ENCODE data around the gene MOCS3. TPM values are rescaled to one million over a fixed set of nuclear protein-coding genes. Genes with fewer than 3 reads are reported as not detected.

MOCS3 gene
- polyA plus RNA-seq, 1 donor = 3.8 TPM

DNA sequence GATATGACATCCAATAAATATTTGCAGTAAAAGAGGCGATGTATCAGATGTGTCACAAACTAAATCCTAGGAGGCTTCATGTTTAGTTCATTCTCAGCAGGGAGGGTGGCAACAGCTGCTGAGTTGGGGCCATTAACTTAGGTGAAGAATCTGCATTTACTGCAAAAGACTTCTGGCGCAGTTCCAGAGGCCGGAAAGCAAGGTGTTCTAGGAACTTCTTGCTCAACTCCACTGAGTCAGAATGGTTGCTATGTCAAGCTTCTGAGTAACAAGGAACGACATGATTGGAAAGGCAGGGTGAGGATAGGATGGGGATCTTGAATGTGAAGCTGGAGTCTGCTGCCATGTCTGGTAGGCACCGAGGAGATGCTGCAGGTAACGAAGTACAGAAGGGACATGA is 39.1 kb upstream of the MOCS3 start:
- WGBS (ENCODE audit: insufficient coverage, low lambda C conversion rate) = 40% methylated on average over 1 of the region's 6 CpGs
- Histone ChIP-seq H3K36me3 (ENCODE audit: control insufficient read depth, insufficient read depth, low read length) (peaks cover 30% of the 10 kb centered on the region), H3K4me1 (ENCODE audit: control insufficient read depth, insufficient read depth, low read length) (peaks cover 14% of the 10 kb centered on the region), H3K27ac (ENCODE audit: low read length) (peak overlapping the region; percentile 33), H3K4me3 (ENCODE audit: low read length) (no peak overlapping the region), H3K27me3 (ENCODE audit: control insufficient read depth, insufficient read depth, low read length) (no peaks in the 10 kb centered on the region), H3K9me3 (ENCODE audit: control insufficient read depth, low read depth, low read length) (no peaks in the 10 kb centered on the region)
- peak; percentile 77 to 79 for DNase-seq

DNA sequence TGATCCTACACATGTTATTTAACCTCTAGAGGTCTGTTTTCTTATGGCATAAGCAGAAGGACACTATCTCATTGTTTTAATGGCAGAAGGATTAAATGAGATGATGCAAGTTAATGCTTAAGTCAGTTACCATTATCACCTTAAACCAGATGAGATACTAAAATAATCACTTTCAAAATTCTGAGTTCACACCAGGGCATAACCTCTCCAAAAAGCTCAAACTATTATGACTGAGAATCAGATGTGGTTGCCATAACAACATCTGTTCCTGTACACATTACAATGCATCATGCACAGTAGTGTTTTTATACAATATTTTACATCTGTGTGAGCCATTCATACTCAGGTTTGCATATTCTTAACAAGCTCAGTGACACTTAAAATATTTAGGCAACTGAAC is 37.6 kb upstream of the MOCS3 start:
- Histone ChIP-seq H3K4me3 (ENCODE audit: low read length) (no peak overlapping the region), H3K9me3 (ENCODE audit: control insufficient read depth, low read depth, low read length) (no peaks in the 10 kb centered on the region), H3K27me3 (ENCODE audit: control insufficient read depth, insufficient read depth, low read length) (no peaks in the 10 kb centered on the region), H3K4me1 (ENCODE audit: control insufficient read depth, insufficient read depth, low read length) (peaks cover 7% of the 10 kb centered on the region), H3K27ac (ENCODE audit: low read length) (no peak overlapping the region), H3K36me3 (ENCODE audit: control insufficient read depth, insufficient read depth, low read length) (peaks cover 34% of the 10 kb centered on the region)
- DNase-seq = no peak

- no peak for DNase-seq
- H3K27ac ChIP-seq (ENCODE audit: low read length) = no peak overlapping the region
- H3K9me3 ChIP-seq (ENCODE audit: control insufficient read depth, low read depth, low read length) = no peaks in the 10 kb centered on the region
- no peak overlapping the region for H3K4me3 ChIP-seq (ENCODE audit: low read length)
- peaks cover 4% of the 10 kb centered on the region for H3K4me1 ChIP-seq (ENCODE audit: control insufficient read depth, insufficient read depth, low read length)
- peaks cover 34% of the 10 kb centered on the region for H3K36me3 ChIP-seq (ENCODE audit: control insufficient read depth, insufficient read depth, low read length)
- no peaks in the 10 kb centered on the region for H3K27me3 ChIP-seq (ENCODE audit: control insufficient read depth, insufficient read depth, low read length)
- no CpG with 5 or more reads among the region's 8 CpGs for WGBS (ENCODE audit: insufficient coverage, low lambda C conversion rate)
These were observed 36.7 kb upstream of the MOCS3 start for GRCh38 chr20:50921803-50922501.

GRCh38 chr20:50924261-50924920 is 34.2 kb upstream of the MOCS3 start:
- Histone ChIP-seq H3K27ac (ENCODE audit: low read length) (no peak overlapping the region), H3K9me3 (ENCODE audit: control insufficient read depth, low read depth, low read length) (no peaks in the 10 kb centered on the region), H3K4me1 (ENCODE audit: control insufficient read depth, insufficient read depth, low read length) (peaks cover 9% of the 10 kb centered on the region), H3K27me3 (ENCODE audit: control insufficient read depth, insufficient read depth, low read length) (no peaks in the 10 kb centered on the region), H3K36me3 (ENCODE audit: control insufficient read depth, insufficient read depth, low read length) (peaks cover 36% of the 10 kb centered on the region), H3K4me3 (ENCODE audit: low read length) (no peak overlapping the region)
- 100% methylated on average over 1 of the region's 2 CpGs for WGBS (ENCODE audit: insufficient coverage, low lambda C conversion rate)
- DNase-seq = no peak

GRCh38 chr20:50926530-50926929 is 32.1 kb upstream of the MOCS3 start:
- no peaks in the 10 kb centered on the region for H3K27me3 ChIP-seq (ENCODE audit: control insufficient read depth, insufficient read depth, low read length)
- peaks cover 33% of the 10 kb centered on the region for H3K36me3 ChIP-seq (ENCODE audit: control insufficient read depth, insufficient read depth, low read length)
- 44% methylated on average over 1 of the region's 1 CpG for WGBS (ENCODE audit: insufficient coverage, low lambda C conversion rate)
- DNase-seq = no peak
- no peaks in the 10 kb centered on the region for H3K9me3 ChIP-seq (ENCODE audit: control insufficient read depth, low read depth, low read length)
- H3K4me3 ChIP-seq (ENCODE audit: low read length) = no peak overlapping the region
- H3K27ac ChIP-seq (ENCODE audit: low read length) = no peak overlapping the region
- peaks cover 9% of the 10 kb centered on the region for H3K4me1 ChIP-seq (ENCODE audit: control insufficient read depth, insufficient read depth, low read length)

- Histone ChIP-seq H3K4me3 (ENCODE audit: low read length) (no peak overlapping the region), H3K9me3 (ENCODE audit: control insufficient read depth, low read depth, low read length) (no peaks in the 10 kb centered on the region), H3K27me3 (ENCODE audit: control insufficient read depth, insufficient read depth, low read length) (no peaks in the 10 kb centered on the region), H3K4me1 (ENCODE audit: control insufficient read depth, insufficient read depth, low read length) (peaks cover 14% of the 10 kb centered on the region), H3K36me3 (ENCODE audit: control insufficient read depth, insufficient read depth, low read length) (peaks cover 25% of the 10 kb centered on the region), H3K27ac (ENCODE audit: low read length) (no peak overlapping the region)
- 0% methylated on average over 1 of the region's 5 CpGs for WGBS (ENCODE audit: insufficient coverage, low lambda C conversion rate)
- DNase-seq = no peak
These were observed 30.1 kb upstream of the MOCS3 start for GRCh38 chr20:50928469-50928868.

DNA sequence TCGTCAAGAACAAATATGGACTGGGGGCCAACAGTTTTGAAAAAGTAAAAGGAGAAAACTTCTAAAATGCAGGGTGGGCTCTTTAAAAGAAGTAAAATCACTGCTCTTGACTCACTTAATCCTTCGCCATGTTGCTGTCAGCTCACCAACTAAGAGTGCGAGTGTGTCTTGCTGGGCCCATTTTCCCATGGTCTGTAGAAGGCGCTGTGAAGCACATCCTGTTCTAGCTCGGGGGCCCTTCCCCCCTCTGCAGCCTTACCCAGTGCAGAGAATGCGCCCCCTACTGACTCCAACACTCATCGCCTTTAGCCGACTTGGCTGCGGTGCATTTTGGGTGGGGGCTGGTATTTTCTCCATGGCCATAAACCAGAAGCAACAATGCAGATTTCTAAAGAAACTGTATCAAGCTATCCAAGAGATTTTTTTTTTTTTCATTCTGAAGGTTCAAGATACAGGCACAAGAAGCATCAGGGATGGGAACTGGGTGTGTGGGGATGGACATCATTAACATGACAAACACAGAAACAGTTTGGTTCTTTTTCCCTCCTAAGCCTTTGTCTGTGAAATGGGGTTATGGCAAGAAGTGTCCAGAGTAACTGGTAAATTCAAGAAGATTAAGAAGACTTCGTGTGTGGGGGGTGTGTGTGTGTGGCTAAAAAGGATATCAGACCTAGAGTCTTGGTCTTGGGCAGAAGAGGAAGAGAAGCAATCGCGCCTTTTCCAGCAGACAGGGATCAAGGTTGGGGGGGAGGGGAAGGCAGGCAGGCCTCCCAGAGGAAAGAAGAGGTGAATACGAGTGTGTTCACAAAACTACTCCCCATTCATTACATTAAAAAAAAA is 29.1 kb upstream of the MOCS3 start:
- no peaks in the 10 kb centered on the region for H3K27me3 ChIP-seq (ENCODE audit: control insufficient read depth, insufficient read depth, low read length)
- H3K4me3 ChIP-seq (ENCODE audit: low read length) = peak overlapping the region; percentile 80
- DNase-seq = peak; percentile 95 to 96
- H3K36me3 ChIP-seq (ENCODE audit: control insufficient read depth, insufficient read depth, low read length) = peaks cover 27% of the 10 kb centered on the region
- peak overlapping the region; percentile 67 for H3K27ac ChIP-seq (ENCODE audit: low read length)
- WGBS (ENCODE audit: insufficient coverage, low lambda C conversion rate) = no CpG with 5 or more reads among the region's 13 CpGs
- peaks cover 14% of the 10 kb centered on the region for H3K4me1 ChIP-seq (ENCODE audit: control insufficient read depth, insufficient read depth, low read length)
- H3K9me3 ChIP-seq (ENCODE audit: control insufficient read depth, low read depth, low read length) = no peaks in the 10 kb centered on the region

DNA sequence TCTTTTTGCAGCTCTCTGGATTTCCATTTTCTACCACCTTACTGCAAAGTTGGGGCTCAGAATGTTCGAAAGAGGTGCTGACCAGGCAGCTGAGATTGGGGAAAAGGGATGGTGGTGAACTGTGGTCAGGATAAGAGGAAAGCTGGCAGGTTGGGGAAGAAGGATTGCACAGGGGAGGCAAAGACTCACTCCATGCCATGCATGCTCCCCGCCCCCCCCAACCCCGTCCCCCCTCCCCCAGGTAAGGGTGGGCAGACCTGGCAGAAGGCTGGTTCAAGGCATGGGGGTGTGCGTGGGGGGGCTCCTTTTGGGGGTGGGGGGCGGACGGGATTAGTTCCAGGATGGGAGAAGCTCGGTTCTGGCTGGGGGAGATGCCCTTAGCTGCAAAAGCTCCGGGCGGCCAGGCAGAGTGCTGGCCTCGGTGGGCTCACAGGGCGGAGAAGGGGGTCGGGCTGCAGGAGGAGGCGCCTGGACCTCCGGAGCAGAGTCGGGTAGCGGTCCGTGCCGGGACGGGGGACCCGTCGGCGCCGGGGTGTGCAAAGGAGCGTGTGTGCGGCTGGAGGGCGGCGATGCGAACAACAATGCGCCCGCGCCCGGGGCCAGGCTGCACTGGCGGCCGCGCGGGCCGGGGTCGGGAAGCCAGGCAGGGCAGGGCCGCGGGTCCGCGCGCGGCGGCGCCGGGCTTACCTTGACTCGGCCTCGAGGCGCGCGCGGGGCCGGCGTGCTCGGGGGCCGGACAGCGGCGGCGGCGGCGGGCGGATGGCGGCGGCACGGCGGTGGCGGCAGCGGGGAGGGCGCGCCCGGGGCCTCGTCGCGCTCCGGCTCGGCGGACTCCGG is 28.3 kb upstream of the MOCS3 start:
- H3K4me3 ChIP-seq (ENCODE audit: low read length) = peak overlapping the region; percentile 80

GRCh38 chr20:50930976-50931305 is 27.7 kb upstream of the MOCS3 start:
- Histone ChIP-seq H3K4me3 (ENCODE audit: low read length) (peak overlapping the region; percentile 69), H3K36me3 (ENCODE audit: control insufficient read depth, insufficient read depth, low read length) (peaks cover 31% of the 10 kb centered on the region), H3K27me3 (ENCODE audit: control insufficient read depth, insufficient read depth, low read length) (no peaks in the 10 kb centered on the region), H3K27ac (ENCODE audit: low read length) (peak overlapping the region; percentile 99), H3K9me3 (ENCODE audit: control insufficient read depth, low read depth, low read length) (no peaks in the 10 kb centered on the region), H3K4me1 (ENCODE audit: control insufficient read depth, insufficient read depth, low read length) (peaks cover 14% of the 10 kb centered on the region)
- DNase-seq = no peak
- no CpG with 5 or more reads among the region's 45 CpGs for WGBS (ENCODE audit: insufficient coverage, low lambda C conversion rate)

More for the DNA sequence above, 28.3 kb upstream of the MOCS3 start:
- 0% methylated on average over 1 of the region's 79 CpGs for WGBS (ENCODE audit: insufficient coverage, low lambda C conversion rate)
- Histone ChIP-seq H3K27me3 (ENCODE audit: control insufficient read depth, insufficient read depth, low read length) (no peaks in the 10 kb centered on the region), H3K36me3 (ENCODE audit: control insufficient read depth, insufficient read depth, low read length) (peaks cover 30% of the 10 kb centered on the region), H3K4me1 (ENCODE audit: control insufficient read depth, insufficient read depth, low read length) (peaks cover 14% of the 10 kb centered on the region), H3K9me3 (ENCODE audit: control insufficient read depth, low read depth, low read length) (no peaks in the 10 kb centered on the region), H3K27ac (ENCODE audit: low read length) (peak overlapping the region; percentile 67)
- DNase-seq = peak in 1 of 2 donors; percentile 39

Data from large intestine (tissue), 3 donors.